Stomach (tissue), 4 donors: Measurements from ENCODE around the gene RPS6KB2.

Experiments used
- CTCF ChIP-seq, 7 experiments: fragments of 450-650 bp in 4 of 7; fragments of 200-600 bp in 3 of 7; sonication (generic) in 3 of 7; IDR thresholded peaks; one replicate each; pipeline ENCODE4 v1.5.1; 2016 to 2019; ENCODE audit warnings: antibody characterized with exemption in 7 of 7, control low read depth in 2 of 7, mild to moderate bottlenecking in 1 of 7
- EP300 ChIP-seq: sonication (generic); formaldehyde crosslinking; IDR thresholded peaks from one replicate; pipeline ENCODE4 v1.6.1; 2017; ENCODE audit warnings: antibody characterized with exemption
- POLR2A ChIP-seq, 4 donors: fragments of 450-650 bp; IDR thresholded peaks; one replicate each; pipeline ENCODE4 v1.6.1; 2016; ENCODE audit warnings: antibody characterized with exemption in 4 of 4, control low read depth in 2 of 4, mild to moderate bottlenecking in 1 of 4, moderate library complexity in 1 of 4
- POLR2AphosphoS5 ChIP-seq, 3 donors: sonication (generic); formaldehyde crosslinking; IDR thresholded peaks; one replicate each; pipeline ENCODE4 v1.6.1; 2016; ENCODE audit warnings: antibody characterized with exemption in 3 of 3

GRCh38 chr11:67390947-67391303 is 37.4 kb upstream of the RPS6KB2 start:
- TF ChIP-seq EP300 (no peak), CTCF (IDR thresholded peaks at IDR 0.05) (no peak), POLR2A (IDR thresholded peaks at IDR 0.05) (no peak), POLR2AphosphoS5 (IDR thresholded peaks at IDR 0.05) (no peak)
